AG04450 (cell line): Measurements from ENCODE around the gene USP17L11. TPM values are rescaled to one million over a fixed set of nuclear protein-coding genes. Genes with fewer than 3 reads are reported as not detected.
"Not testable (repeated sequence)": the region's sequence is repeated elsewhere in the genome, so short reads cannot be mapped to it uniquely, and the experiment has no call there.

Source experiments
- CTCF ChIA-PET: fragments of 300-600, 350-600 bp; formaldehyde crosslinking; extraction: SDS; loops from one replicate; lab custom pipeline; 2022; ENCODE audit warnings: antibody characterized with exemption, inconsistent platforms; lab: Charles Lee
- POLR2A ChIA-PET: fragments of 350-600 bp; formaldehyde crosslinking; extraction: SDS; loops from one replicate; lab custom pipeline; 2021; ENCODE audit warnings: antibody characterized with exemption, inconsistent platforms; lab: Yijun Ruan, JAX
- DNase-seq: peaks from one replicate; pipeline ENCODE4 v3.0.0-alpha.2; 2011; ENCODE audit warnings: low read depth, low spot score
- H3K27ac ChIP-seq: one replicate; pipeline ENCODE4 v1.5.1; 2012; ENCODE audit warnings: low read depth, low read length, control low read depth
- H3K27me3 ChIP-seq: one replicate; pipeline ENCODE4 v1.6.0; 2012; ENCODE audit warnings: low read length; ENCODE audit not compliant: control insufficient read depth, insufficient read depth
- H3K4me3 ChIP-seq: 2 replicates; pipeline ENCODE4 v1.5.1; 2011; ENCODE audit warnings: mild to moderate bottlenecking, low read depth, low read length, control low read depth
- H3K9me3 ChIP-seq: 2 replicates; pipeline ENCODE4 v1.5.1; 2012; ENCODE audit warnings: low read length; ENCODE audit not compliant: control insufficient read depth, insufficient read depth
- polyA minus RNA-seq: library from RNA; depleted of rRNA, polyadenylated mRNA; stranded (reverse); fragments of >200 nt; gene quantifications from 2 replicates; pipeline ENCODE4 v1.2.3, GENCODE V29; 2011; rRNA and poly(A)+ RNA removed
- polyA plus RNA-seq: library from polyadenylated mRNA; depleted of rRNA; stranded (reverse); fragments of >200 nt; gene quantifications from 2 replicates; pipeline ENCODE4 v1.2.3, GENCODE V29; 2011; rRNA removed

The USP17L11 gene, protein sequence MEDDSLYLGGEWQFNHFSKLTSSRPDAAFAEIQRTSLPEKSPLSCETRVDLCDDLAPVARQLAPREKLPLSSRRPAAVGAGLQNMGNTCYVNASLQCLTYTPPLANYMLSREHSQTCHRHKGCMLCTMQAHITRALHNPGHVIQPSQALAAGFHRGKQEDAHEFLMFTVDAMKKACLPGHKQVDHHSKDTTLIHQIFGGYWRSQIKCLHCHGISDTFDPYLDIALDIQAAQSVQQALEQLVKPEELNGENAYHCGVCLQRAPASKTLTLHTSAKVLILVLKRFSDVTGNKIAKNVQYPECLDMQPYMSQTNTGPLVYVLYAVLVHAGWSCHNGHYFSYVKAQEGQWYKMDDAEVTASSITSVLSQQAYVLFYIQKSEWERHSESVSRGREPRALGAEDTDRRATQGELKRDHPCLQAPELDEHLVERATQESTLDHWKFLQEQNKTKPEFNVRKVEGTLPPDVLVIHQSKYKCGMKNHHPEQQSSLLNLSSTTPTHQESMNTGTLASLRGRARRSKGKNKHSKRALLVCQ
- polyA plus RNA-seq = not detected in 2 replicates
- not detected in 2 replicates for polyA minus RNA-seq

DNA sequence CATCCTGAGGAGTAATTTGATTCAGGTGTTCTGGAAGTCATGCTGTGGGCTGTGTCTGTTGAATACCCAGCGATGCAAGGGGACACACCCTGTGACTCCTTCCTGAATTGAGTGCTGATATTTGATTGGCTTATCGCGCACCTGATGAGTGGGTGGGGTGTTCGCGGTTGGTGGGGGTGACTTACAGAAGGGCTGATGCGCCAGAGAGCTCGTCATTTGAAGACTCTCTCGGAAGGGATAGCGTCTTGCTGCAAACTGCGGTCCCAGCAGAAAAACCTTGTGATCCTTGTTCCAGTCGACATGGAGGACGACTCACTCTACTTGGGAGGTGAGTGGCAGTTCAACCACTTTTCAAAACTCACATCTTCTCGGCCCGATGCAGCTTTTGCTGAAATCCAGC lies at the start of gene USP17L11:
USP17L11 (plus strand) TSS at position 301 of the 400 bp plus-strand sequence; CDS start at position 301, 0 bp downstream.
- DNase-seq, H3K9me3 ChIP-seq, CTCF ChIA-PET, H3K27me3 ChIP-seq, H3K27ac ChIP-seq, H3K4me3 ChIP-seq, POLR2A ChIA-PET: not testable (repeated sequence)

DNA sequence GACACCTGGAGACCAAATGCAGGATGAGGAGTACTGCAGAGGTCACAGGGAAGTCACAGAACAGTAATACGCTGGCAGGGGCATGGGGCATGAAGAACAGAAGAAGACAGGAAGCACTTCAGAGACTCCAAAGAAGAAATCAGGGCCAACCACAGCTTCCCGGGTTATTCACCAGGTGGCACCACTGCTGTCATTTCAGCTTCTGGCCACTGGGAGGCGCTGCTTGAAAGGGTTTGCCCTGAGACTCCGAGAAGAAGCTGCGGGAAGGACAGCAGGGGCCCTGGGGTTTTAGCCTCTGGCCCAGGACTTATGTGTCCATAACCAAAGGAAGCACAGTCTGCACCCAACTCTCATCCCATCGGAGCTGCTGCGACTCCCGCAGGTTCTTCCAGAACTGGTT lies 49.2 kb upstream of the USP17L11 start:
- H3K4me3 ChIP-seq, DNase-seq, H3K27ac ChIP-seq, POLR2A ChIA-PET, H3K27me3 ChIP-seq, CTCF ChIA-PET, H3K9me3 ChIP-seq: not testable (repeated sequence)

DNA sequence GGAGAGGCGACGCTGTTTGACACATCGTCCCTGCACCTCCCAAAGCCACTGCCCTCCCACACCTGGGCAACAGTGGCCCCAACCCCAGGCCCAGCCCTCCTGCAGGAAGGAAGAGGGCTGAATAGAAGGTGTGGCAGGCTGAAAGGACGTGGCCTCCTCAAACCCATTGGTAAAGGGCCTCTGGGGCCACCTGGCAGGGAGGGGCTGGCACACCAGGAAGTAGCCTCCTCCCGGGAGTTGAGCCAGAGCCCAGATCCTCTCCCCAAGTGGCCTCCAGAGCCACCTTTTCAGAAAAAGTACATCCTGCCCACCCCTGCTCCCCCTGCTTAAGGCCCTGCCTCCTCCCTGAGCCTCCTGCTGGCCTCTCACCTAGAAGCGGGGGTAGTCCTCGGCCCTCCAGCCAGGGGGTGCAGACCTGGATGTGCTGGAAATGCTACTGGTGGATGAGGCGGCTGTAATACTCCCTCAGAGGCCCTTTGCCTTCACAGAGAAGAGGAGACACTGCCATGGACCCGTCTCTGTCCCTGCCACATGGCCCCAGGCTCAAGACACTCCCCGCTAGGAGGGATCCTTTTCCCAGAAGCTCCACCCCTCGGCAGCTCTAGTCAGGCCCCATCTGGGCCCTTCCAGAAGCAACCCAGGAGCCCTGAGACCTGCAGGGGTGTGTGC lies 45.3 kb upstream of the USP17L11 start, which contains the start of gene FAM90A26:
FAM90A26 (plus strand) TSS at position 619 of the 669 bp plus-strand sequence. CDS start 2,764 bp downstream, outside the sequence.
- CTCF ChIA-PET = not testable (repeated sequence)

DNA sequence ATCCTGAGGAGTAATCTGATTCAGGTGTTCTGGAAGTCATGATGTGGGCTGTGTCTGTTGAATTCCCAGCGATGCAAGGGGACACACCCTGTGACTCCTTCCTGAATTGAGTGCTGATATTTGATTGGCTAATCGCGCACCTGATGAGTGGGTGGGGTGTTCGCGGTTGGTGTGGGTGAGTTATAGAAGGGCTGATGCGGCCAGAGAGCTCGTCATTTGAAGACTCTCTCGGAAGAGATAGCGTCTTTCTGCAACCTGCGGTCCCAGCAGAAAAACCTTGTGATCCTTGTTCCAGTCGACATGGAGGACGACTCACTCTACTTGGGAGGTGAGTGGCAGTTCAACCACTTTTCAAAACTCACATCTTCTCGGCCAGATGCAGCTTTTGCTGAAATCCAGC lies 4.8 kb upstream of the USP17L11 start, which contains the start of gene USP17L10:
USP17L10 (plus strand) TSS at position 301 of the 400 bp plus-strand sequence; CDS start at position 301, 0 bp downstream.
- POLR2A ChIA-PET = not testable (repeated sequence)

More for the DNA sequence above, 45.3 kb upstream of the USP17L11 start, which contains the start of gene FAM90A26:
- H3K4me3 ChIP-seq, H3K27ac ChIP-seq, DNase-seq, H3K9me3 ChIP-seq, POLR2A ChIA-PET, H3K27me3 ChIP-seq: not testable (repeated sequence)

DNA sequence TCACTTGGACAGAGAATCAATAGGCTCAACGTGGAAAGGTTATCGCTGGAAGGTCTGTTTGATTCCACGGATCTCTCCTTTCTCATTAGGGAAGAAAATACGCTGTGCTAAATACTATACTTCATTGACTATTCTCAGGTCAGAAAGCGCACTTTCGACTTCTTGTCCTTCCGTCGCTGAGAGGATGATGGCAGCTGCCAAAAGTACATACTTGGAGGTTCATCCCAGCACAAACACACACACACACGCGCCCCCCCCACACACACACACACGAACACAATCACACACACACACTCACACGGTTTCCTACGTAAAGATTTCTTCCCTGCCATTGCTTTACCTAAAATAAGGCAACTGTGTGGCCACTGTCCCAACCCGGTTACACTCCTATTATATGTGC lies 504 bp upstream of the USP17L11 start:
- POLR2A ChIA-PET, H3K27me3 ChIP-seq, H3K27ac ChIP-seq, CTCF ChIA-PET, DNase-seq, H3K9me3 ChIP-seq, H3K4me3 ChIP-seq: not testable (repeated sequence)

More for the DNA sequence above, 4.8 kb upstream of the USP17L11 start, which contains the start of gene USP17L10:
- H3K9me3 ChIP-seq, DNase-seq, H3K27ac ChIP-seq, H3K27me3 ChIP-seq, H3K4me3 ChIP-seq, CTCF ChIA-PET: not testable (repeated sequence)

DNA sequence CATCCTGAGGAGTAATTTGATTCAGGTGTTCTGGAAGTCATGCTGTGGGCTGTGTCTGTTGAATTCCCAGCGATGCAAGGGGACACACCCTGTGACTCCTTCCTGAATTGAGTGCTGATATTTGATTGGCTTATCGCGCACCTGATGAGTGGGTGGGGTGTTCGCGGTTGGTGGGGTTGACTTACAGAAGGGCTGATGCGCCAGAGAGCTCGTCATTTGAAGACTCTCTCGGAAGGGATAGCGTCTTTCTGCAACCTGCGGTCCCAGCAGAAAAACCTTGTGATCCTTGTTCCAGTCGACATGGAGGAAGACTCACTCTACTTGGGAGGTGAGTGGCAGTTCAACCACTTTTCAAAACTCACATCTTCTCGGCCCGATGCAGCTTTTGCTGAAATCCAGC lies 4.6 kb downstream of the USP17L11 start, which contains the start of gene USP17L12:
USP17L12 (plus strand) TSS at position 301 of the 400 bp plus-strand sequence; CDS start at position 301, 0 bp downstream.
- H3K27me3 ChIP-seq, CTCF ChIA-PET, POLR2A ChIA-PET, H3K27ac ChIP-seq, DNase-seq, H3K9me3 ChIP-seq, H3K4me3 ChIP-seq: not testable (repeated sequence)

DNA sequence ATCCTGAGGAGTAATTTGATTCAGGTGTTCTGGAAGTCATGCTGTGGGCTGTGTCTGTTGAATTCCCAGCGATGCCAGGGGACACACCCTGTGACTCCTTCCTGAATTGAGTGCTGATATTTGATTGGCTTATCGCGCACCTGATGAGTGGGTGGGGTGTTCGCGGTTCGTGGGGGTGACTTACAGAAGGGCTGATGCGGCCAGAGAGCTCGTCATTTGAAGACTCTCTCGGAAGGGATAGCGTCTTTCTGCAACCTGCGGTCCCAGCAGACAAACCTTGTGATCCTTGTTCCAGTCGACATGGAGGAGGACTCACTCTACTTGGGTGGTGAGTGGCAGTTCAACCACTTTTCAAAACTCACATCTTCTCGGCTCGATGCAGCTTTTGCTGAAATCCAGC lies 9.4 kb downstream of the USP17L11 start, which contains the start of gene USP17L13:
USP17L13 (plus strand) TSS at position 301 of the 400 bp plus-strand sequence; CDS start at position 301, 0 bp downstream.
- DNase-seq, CTCF ChIA-PET, POLR2A ChIA-PET, H3K27ac ChIP-seq, H3K4me3 ChIP-seq, H3K27me3 ChIP-seq, H3K9me3 ChIP-seq: not testable (repeated sequence)

DNA sequence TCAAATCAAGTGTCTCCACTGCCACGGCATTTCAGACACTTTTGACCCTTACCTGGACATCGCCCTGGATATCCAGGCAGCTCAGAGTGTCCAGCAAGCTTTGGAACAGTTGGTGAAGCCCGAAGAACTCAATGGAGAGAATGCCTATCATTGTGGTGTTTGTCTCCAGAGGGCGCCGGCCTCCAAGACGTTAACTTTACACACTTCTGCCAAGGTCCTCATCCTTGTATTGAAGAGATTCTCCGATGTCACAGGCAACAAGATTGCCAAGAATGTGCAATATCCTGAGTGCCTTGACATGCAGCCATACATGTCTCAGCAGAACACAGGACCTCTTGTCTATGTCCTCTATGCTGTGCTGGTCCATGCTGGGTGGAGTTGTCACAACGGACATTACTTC lies 15.0 kb downstream of the USP17L11 start:
- DNase-seq, H3K27me3 ChIP-seq, CTCF ChIA-PET, H3K27ac ChIP-seq, H3K9me3 ChIP-seq, POLR2A ChIA-PET, H3K4me3 ChIP-seq: not testable (repeated sequence)

DNA sequence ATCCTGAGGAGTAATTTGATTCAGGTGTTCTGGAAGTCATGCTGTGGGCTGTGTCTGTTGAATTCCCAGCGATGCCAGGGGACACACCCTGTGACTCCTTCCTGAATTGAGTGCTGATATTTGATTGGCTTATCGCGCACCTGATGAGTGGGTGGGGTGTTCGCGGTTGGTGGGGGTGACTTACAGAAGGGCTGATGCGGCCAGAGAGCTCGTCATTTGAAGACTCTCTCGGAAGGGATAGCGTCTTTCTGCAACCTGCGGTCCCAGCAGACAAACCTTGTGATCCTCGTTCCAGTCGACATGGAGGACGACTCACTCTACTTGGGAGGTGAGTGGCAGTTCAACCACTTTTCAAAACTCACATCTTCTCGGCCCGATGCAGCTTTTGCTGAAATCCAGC lies 18.9 kb downstream of the USP17L11 start, which contains the start of gene USP17L15:
USP17L15 (plus strand) TSS at position 301 of the 400 bp plus-strand sequence; CDS start at position 301, 0 bp downstream.
- POLR2A ChIA-PET, CTCF ChIA-PET, DNase-seq, H3K4me3 ChIP-seq, H3K27me3 ChIP-seq, H3K27ac ChIP-seq, H3K9me3 ChIP-seq: not testable (repeated sequence)

DNA sequence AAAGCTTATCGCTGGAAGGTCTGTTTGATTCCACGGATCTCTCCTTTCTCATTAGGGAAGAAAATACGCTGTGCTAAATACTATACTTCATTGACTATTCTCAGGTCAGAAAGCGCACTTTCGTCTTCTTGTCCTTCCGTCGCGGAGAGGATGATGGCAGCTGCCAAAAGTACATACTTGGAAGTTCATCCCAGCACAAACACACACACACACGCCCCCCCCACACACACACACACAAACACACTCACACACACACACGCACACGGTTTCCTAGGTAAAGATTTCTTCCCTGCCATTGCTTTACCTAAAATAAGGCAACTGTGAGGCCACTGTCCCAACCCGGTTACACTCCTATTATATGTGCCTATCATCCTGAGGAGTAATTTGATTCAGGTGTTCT lies 23.3 kb downstream of the USP17L11 start:
- DNase-seq, H3K27me3 ChIP-seq, POLR2A ChIA-PET, CTCF ChIA-PET, H3K4me3 ChIP-seq, H3K9me3 ChIP-seq, H3K27ac ChIP-seq: not testable (repeated sequence)

DNA sequence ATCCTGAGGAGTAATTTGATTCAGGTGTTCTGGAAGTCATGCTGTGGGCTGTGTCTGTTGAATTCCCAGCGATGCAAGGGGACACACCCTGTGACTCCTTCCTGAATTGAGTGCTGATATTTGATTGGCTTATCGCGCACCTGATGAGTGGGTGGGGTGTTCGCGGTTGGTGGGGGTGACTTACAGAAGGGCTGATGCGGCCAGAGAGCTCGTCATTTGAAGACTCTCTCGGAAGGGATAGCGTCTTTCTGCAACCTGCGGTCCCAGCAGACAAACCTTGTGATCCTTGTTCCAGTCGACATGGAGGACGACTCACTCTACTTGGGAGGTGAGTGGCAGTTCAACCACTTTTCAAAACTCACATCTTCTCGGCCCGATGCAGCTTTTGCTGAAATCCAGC lies 28.4 kb downstream of the USP17L11 start, which contains the start of gene USP17L17:
USP17L17 (plus strand) TSS at position 301 of the 400 bp plus-strand sequence; CDS start at position 301, 0 bp downstream.
- CTCF ChIA-PET, H3K4me3 ChIP-seq, POLR2A ChIA-PET, H3K9me3 ChIP-seq, H3K27me3 ChIP-seq, DNase-seq, H3K27ac ChIP-seq: not testable (repeated sequence)
